HG03520 (cell line): ENCODE data around the gene SLC7A1.
A peak's percentile ranks its signal among the peaks of the same experiment; 100 is the strongest.

Experiments used
- ATAC-seq: cut with Tn5 transposase; IDR thresholded peaks from one replicate; pipeline ENCODE4 v1.9.1; 2021; ENCODE audit warnings: mild to moderate bottlenecking, moderate library complexity; ENCODE audit not compliant: unreplicated experiment

The SLC7A1 gene

GRCh38 chr13:29562786-29563438 is 32.6 kb downstream of the SLC7A1 start:
- no peak for ATAC-seq

GRCh38 chr13:29561918-29562317 is 33.6 kb downstream of the SLC7A1 start:
- ATAC-seq, result no peak

- no peak for ATAC-seq
These were observed 38.7 kb downstream of the SLC7A1 start for GRCh38 chr13:29556742-29557141.

- no peak for ATAC-seq
These were observed 44.3 kb downstream of the SLC7A1 start for GRCh38 chr13:29551214-29551613.

GRCh38 chr13:29550430-29550988 is 45.0 kb downstream of the SLC7A1 start:
- no peak for ATAC-seq

- no peak for ATAC-seq
These were observed 46.8 kb downstream of the SLC7A1 start for GRCh38 chr13:29548722-29549121.

GRCh38 chr13:29547153-29547552 is 48.3 kb downstream of the SLC7A1 start:
- ATAC-seq, result no peak

- no peak for ATAC-seq
These were observed 48.8 kb downstream of the SLC7A1 start for GRCh38 chr13:29546662-29547061.

- ATAC-seq, result no peak
These were observed 49.5 kb downstream of the SLC7A1 start for GRCh38 chr13:29545988-29546387.

- peak; percentile 98 for ATAC-seq
These were observed 52.0 kb downstream of the SLC7A1 start for GRCh38 chr13:29543230-29544215.

- ATAC-seq, result no peak
These were observed 53.1 kb downstream of the SLC7A1 start for GRCh38 chr13:29542381-29542780.

GRCh38 chr13:29541400-29541799 is 54.1 kb downstream of the SLC7A1 start:
- ATAC-seq, result no peak

GRCh38 chr13:29540799-29541198 is 54.7 kb downstream of the SLC7A1 start:
- ATAC-seq, result no peak

- no peak for ATAC-seq
These were observed 55.2 kb downstream of the SLC7A1 start for GRCh38 chr13:29540334-29540733.

GRCh38 chr13:29539856-29540255 is 55.6 kb downstream of the SLC7A1 start:
- ATAC-seq, result no peak

GRCh38 chr13:29538652-29539040 is 56.8 kb downstream of the SLC7A1 start:
- ATAC-seq, result no peak

- ATAC-seq, result no peak
These were observed 57.5 kb downstream of the SLC7A1 start for GRCh38 chr13:29537736-29538651.

- no peak for ATAC-seq
These were observed 58.6 kb downstream of the SLC7A1 start for GRCh38 chr13:29536853-29537252.

- ATAC-seq, result no peak
These were observed 59.5 kb downstream of the SLC7A1 start for GRCh38 chr13:29535663-29536655.
